Measurements from ENCODE around the gene OSBPL1A. TPM values are rescaled to one million over a fixed set of nuclear protein-coding genes. Genes with fewer than 3 reads are reported as not detected.

The OSBPL1A gene
- total RNA-seq, 4 donors from 2014 or later: 81.4 to 109 (median 99.3) TPM

- H3K9me3 ChIP-seq: no peaks in the 10 kb centered on the region
- DNase-seq (ENCODE audit: low spot score in 2 of 2): no peak
- H3K4me3 ChIP-seq: no peak overlapping the region
- H3K36me3 ChIP-seq: no peaks in the 10 kb centered on the region
- H3K27ac ChIP-seq: no peak overlapping the region
- no peak for TF ChIP-seq CTCF (IDR thresholded peaks at IDR 0.05)
- no peak for TF ChIP-seq POLR2A (IDR thresholded peaks at IDR 0.05)
- no peak for TF ChIP-seq EP300 (IDR thresholded peaks at IDR 0.05)
- H3K4me1 ChIP-seq: peaks cover 0 to 7% (median 2%) of the 10 kb centered on the region in 4 donors
- no peaks in the 10 kb centered on the region for H3K27me3 ChIP-seq
- 82 to 94% methylated on average over 3 of the region's 3 CpGs for WGBS, 2 donors
Observed at GRCh38 chr18:24326211-24326610, 71.4 kb downstream of the OSBPL1A start.

- TF ChIP-seq CTCF (IDR thresholded peaks at IDR 0.05): no peak
- no peak for TF ChIP-seq POLR2A (IDR thresholded peaks at IDR 0.05)
- TF ChIP-seq EP300 (IDR thresholded peaks at IDR 0.05): no peak
- no peak overlapping the region for H3K27ac ChIP-seq
Observed at GRCh38 chr18:24322584-24323136, 75.0 kb downstream of the OSBPL1A start.

GRCh38 chr18:24321071-24321470 lies 76.6 kb downstream of the OSBPL1A start:
- Histone ChIP-seq H3K4me1 (peaks cover 0 to 7% (median 2%) of the 10 kb centered on the region in 4 donors), H3K27me3 (no peaks in the 10 kb centered on the region), H3K27ac (no peak overlapping the region), H3K36me3 (no peaks in the 10 kb centered on the region), H3K9me3 (no peaks in the 10 kb centered on the region), H3K4me3 (no peak overlapping the region)
- DNase-seq (ENCODE audit: low spot score in 2 of 2): no peak
- TF ChIP-seq CTCF (IDR thresholded peaks at IDR 0.05) (no peak), POLR2A (IDR thresholded peaks at IDR 0.05) (no peak), EP300 (IDR thresholded peaks at IDR 0.05) (no peak)
- WGBS, 2 donors: 93 to 100% methylated on average over 1 of the region's 1 CpG

More at GRCh38 chr18:24322584-24323136, 75.0 kb downstream of the OSBPL1A start:
- Histone ChIP-seq H3K4me1 (peaks cover 0 to 7% (median 2%) of the 10 kb centered on the region in 4 donors), H3K27me3 (no peaks in the 10 kb centered on the region), H3K9me3 (no peaks in the 10 kb centered on the region), H3K36me3 (no peaks in the 10 kb centered on the region), H3K4me3 (no peak overlapping the region)
- DNase-seq (ENCODE audit: low spot score in 2 of 2): no peak

GRCh38 chr18:24319757-24320156 lies 77.9 kb downstream of the OSBPL1A start:
- TF ChIP-seq EP300 (IDR thresholded peaks at IDR 0.05) (no peak), POLR2A (IDR thresholded peaks at IDR 0.05) (no peak), CTCF (IDR thresholded peaks at IDR 0.05) (no peak)
- H3K4me3 ChIP-seq: no peak overlapping the region
- peaks cover 0 to 7% (median 2%) of the 10 kb centered on the region in 4 donors for H3K4me1 ChIP-seq
- no peak for DNase-seq (ENCODE audit: low spot score in 2 of 2)
- H3K9me3 ChIP-seq: no peaks in the 10 kb centered on the region
- no peak overlapping the region for H3K27ac ChIP-seq
- H3K27me3 ChIP-seq: no peaks in the 10 kb centered on the region
- 63 to 66% methylated on average over 5 of the region's 5 CpGs for WGBS, 2 donors
- no peaks in the 10 kb centered on the region for H3K36me3 ChIP-seq

- Histone ChIP-seq H3K36me3 (peaks cover 0 to 5% (median 0%) of the 10 kb centered on the region in 3 donors), H3K27me3 (no peaks in the 10 kb centered on the region), H3K27ac (no peak overlapping the region), H3K9me3 (no peaks in the 10 kb centered on the region), H3K4me3 (no peak overlapping the region), H3K4me1 (peaks cover 0 to 3% (median under 1%) of the 10 kb centered on the region in 4 donors)
- no peak for DNase-seq (ENCODE audit: low spot score in 2 of 2)
- TF ChIP-seq EP300 (IDR thresholded peaks at IDR 0.05) (no peak), POLR2A (IDR thresholded peaks at IDR 0.05) (no peak), CTCF (IDR thresholded peaks at IDR 0.05) (no peak)
Observed at GRCh38 chr18:24317370-24317769, 80.3 kb downstream of the OSBPL1A start.
